ENCODE results near the gene SAFB.

The SAFB gene

DNA sequence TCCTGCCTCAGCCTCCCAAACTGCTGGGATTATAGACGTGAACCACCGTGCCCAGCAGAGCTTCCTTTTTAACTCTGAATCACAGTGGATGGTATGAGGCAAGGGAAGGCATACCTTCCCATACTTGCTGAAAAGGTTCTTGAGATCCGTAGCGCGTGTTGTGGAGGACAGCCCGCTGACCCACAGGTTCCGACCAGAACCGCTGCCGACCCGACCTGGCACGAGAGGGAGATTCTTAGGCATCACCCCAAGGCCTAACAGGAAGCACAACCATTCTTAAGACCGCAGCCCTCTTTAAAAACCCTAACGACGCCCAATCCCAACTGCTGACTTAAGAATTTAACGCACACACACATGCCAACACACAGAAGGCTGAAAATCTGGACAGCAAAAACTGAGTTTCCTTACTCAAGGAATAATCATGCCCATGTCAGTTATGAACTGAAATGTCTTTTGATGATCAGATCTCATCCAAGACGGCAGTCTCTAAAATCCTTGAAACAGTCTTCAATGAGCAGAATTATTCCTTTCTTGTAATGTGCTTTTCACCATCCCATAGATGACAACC lies 12.9 kb upstream of the SAFB start:
- no peak overlapping the region for H3K4me3 ChIP-seq (replicated peaks; ENCODE audit: low read depth, low read length)
- no peak for DNase-seq (ENCODE audit: low read depth)
- TF ChIP-seq CTCF (IDR thresholded peaks at IDR 0.05; ENCODE audit: low read length, missing control alignments): no peak

GRCh38 chr19:5612891-5613865 lies 9.7 kb upstream of the SAFB start:
- DNase-seq (ENCODE audit: low read depth): no peak
- no peak overlapping the region for H3K4me3 ChIP-seq (replicated peaks; ENCODE audit: low read depth, low read length)
- TF ChIP-seq CTCF (IDR thresholded peaks at IDR 0.05; ENCODE audit: low read length, missing control alignments): no peak

GRCh38 chr19:5615756-5616327 lies 7.0 kb upstream of the SAFB start:
- TF ChIP-seq CTCF (IDR thresholded peaks at IDR 0.05; ENCODE audit: low read length, missing control alignments): no peak
- no peak for DNase-seq (ENCODE audit: low read depth)

DNA sequence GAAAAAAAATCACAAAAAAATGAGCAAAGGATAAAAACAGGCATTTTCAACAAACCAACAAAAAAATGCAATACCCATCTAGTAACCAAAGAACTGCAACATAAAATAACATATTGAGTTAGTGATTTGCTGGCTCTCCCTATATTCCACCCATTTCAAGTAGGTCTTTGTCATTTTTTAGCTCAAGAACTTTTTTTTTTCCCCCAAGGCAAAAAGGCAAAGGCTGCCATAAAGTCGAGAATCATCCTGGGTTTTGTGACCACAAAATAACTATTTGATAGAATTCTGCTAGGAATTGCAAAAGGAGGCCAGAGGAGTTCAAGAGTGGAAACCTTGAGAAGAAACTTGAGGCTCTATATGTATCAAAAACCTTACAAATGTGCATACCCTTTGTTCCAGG lies 5.8 kb upstream of the SAFB start:
- no peak overlapping the region for H3K4me3 ChIP-seq (replicated peaks; ENCODE audit: low read depth, low read length)
- no peak for DNase-seq (ENCODE audit: low read depth)
- no peak for TF ChIP-seq CTCF (IDR thresholded peaks at IDR 0.05; ENCODE audit: low read length, missing control alignments)

More at GRCh38 chr19:5615756-5616327, 7.0 kb upstream of the SAFB start:
- H3K4me3 ChIP-seq (replicated peaks; ENCODE audit: low read depth, low read length): no peak overlapping the region

DNA sequence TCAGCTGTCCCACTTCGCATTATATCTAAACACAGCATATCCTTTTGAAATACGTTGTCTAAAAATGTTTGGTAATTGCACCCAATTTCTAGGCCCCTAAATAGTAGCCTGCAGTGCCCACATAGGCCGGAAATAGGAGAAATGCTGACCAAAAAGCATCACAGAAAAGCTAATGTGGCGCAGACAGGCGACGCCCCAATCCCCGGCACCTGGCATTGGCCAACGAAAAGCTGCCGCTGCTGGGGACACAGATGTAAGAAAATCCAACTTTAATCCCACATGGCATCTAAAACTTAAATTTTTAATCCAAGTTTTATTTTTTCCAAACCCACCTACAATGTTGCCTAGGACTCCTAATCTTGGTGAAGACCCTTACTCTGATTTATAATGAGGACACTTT lies 4.3 kb upstream of the SAFB start:
- DNase-seq (ENCODE audit: low read depth): no peak
- TF ChIP-seq CTCF (IDR thresholded peaks at IDR 0.05; ENCODE audit: low read length, missing control alignments): no peak

GRCh38 chr19:5619946-5620345 lies 2.9 kb upstream of the SAFB start:
- no peak overlapping the region for H3K4me3 ChIP-seq (replicated peaks; ENCODE audit: low read depth, low read length)
- DNase-seq (ENCODE audit: low read depth): no peak
- no peak for TF ChIP-seq CTCF (IDR thresholded peaks at IDR 0.05; ENCODE audit: low read length, missing control alignments)

More for the DNA sequence above, 4.3 kb upstream of the SAFB start:
- no peak overlapping the region for H3K4me3 ChIP-seq (replicated peaks; ENCODE audit: low read depth, low read length)

Data from fibroblast of pulmonary artery (primary cell).